ENCODE measurements around the gene HNRNPR. TPM values are rescaled to one million over a fixed set of nuclear protein-coding genes. Genes with fewer than 3 reads are reported as not detected.
"Not testable (repeated sequence)": the region's sequence is repeated elsewhere in the genome, so short reads cannot be mapped to it uniquely, and the experiment has no call there.

Gene HNRNPR
- total and polyA plus RNA-seq, 2 donors (not counting 1 experiment from before 2014, with no cell fraction given), result 59.1 to 141 TPM

DNA sequence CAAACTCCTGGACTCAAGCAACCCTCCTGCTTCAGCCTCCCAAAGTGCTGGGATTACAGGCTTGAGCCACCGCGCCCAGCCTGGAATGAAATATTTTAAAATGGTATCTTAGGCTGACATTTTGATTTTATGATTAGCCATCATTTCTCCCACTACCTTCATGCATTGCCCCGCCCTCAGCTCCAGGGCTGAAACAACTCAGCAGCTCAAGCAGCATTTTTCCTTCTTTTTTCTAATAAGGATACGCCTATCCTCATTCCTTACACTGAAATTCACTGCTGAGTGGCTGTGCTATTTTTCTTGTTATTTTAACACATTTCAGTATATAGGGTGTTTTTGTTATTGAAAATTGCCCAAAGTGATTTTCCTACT is 70.0 kb downstream of the HNRNPR start:
- TF ChIP-seq, protein P1, sequence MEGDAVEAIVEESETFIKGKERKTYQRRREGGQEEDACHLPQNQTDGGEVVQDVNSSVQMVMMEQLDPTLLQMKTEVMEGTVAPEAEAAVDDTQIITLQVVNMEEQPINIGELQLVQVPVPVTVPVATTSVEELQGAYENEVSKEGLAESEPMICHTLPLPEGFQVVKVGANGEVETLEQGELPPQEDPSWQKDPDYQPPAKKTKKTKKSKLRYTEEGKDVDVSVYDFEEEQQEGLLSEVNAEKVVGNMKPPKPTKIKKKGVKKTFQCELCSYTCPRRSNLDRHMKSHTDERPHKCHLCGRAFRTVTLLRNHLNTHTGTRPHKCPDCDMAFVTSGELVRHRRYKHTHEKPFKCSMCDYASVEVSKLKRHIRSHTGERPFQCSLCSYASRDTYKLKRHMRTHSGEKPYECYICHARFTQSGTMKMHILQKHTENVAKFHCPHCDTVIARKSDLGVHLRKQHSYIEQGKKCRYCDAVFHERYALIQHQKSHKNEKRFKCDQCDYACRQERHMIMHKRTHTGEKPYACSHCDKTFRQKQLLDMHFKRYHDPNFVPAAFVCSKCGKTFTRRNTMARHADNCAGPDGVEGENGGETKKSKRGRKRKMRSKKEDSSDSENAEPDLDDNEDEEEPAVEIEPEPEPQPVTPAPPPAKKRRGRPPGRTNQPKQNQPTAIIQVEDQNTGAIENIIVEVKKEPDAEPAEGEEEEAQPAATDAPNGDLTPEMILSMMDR (conservative IDR thresholded peaks at IDR 0.05 in 1 of 2, IDR thresholded peaks at IDR 0.05 in 1 of 2; ENCODE audit: low read depth in 1 of 2, low read length in 2 of 2), result no peak
- no peak for TF ChIP-seq EZH2 (IDR thresholded peaks at IDR 0.05; ENCODE audit: low read length, missing control alignments)
- H3K4me3 ChIP-seq (replicated peaks in 1 of 4; ENCODE audit: control extremely low read depth in 1 of 4, insufficient read depth in 1 of 4, low read depth in 3 of 4, low read length in 4 of 4), result no peak overlapping the region
- no peak overlapping the region for H3K9ac ChIP-seq (ENCODE audit: insufficient read depth, low read length)
- no peak overlapping the region for H3K4me2 ChIP-seq (ENCODE audit: extremely low read depth, insufficient read depth, low read length)
- H3K27ac ChIP-seq (ENCODE audit: insufficient read depth, low read length), result no peak overlapping the region
- H3K36me3 ChIP-seq (ENCODE audit: control insufficient read depth, insufficient read depth, low read length), result no peaks in the 10 kb centered on the region
- no peak for DNase-seq (ENCODE audit: low read depth in 2 of 2)
- no peak overlapping the region for H2AFZ ChIP-seq (ENCODE audit: low read length)
- H4K20me1 ChIP-seq (ENCODE audit: control insufficient read depth, extremely low read depth, insufficient read depth, low read length), result no peaks in the 10 kb centered on the region
- no peaks in the 10 kb centered on the region for H3K27me3 ChIP-seq (ENCODE audit: control insufficient read depth, insufficient read depth, low read length)
- no peaks in the 10 kb centered on the region for H3K9me3 ChIP-seq (ENCODE audit: control insufficient read depth, insufficient read depth, low read depth, low read length)
- H3K4me1 ChIP-seq (ENCODE audit: control insufficient read depth, extremely low read depth, insufficient read depth, low read length), result no peaks in the 10 kb centered on the region
- no peaks in the 10 kb centered on the region for H3K79me2 ChIP-seq (ENCODE audit: control insufficient read depth, insufficient read depth, low read length)

DNA sequence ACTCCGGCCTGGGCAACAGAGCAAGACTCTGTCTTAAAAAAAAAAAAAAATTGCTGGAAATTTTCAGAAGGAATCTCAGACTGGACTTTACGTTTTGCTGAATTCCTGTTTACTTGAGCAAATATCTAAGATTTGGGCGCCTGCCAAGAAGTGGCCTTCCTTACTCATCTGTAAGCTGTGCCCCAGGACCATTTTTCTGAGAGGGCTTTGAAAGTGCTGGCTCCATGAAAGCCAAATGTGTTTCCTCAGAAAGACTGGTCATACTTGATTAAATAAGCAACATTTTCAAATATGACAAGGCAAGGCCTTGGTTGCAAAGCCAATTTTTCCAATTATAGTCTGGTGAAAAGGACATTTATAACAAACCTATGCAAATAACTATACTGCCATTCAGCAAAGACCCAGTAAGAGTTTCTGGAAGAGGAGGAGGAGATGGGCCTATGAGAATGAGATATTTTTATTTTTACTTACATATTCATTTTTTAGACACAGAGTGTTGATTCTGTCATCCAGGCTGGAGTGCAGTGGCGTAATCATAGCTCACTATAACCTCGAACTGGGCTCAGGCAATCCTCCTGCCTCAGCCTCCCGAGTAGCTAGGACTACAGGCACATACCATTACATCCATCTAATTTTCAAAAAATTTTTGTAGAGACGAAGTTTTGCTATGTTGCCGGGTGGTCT is 70.5 kb downstream of the HNRNPR start:
- H3K4me1 ChIP-seq (ENCODE audit: control insufficient read depth, extremely low read depth, insufficient read depth, low read length), result no peaks in the 10 kb centered on the region
- TF ChIP-seq EZH2 (IDR thresholded peaks at IDR 0.05; ENCODE audit: low read length, missing control alignments), result no peak
- TF ChIP-seq, protein P1 (conservative IDR thresholded peaks at IDR 0.05 in 1 of 2, IDR thresholded peaks at IDR 0.05 in 1 of 2; ENCODE audit: low read depth in 1 of 2, low read length in 2 of 2), result no peak
- peak overlapping the region; percentile 5 for H3K4me2 ChIP-seq (ENCODE audit: extremely low read depth, insufficient read depth, low read length)
- no peak overlapping the region for H3K27ac ChIP-seq (ENCODE audit: insufficient read depth, low read length)
- H3K9me3 ChIP-seq (ENCODE audit: control insufficient read depth, insufficient read depth, low read depth, low read length), result no peaks in the 10 kb centered on the region
- H3K9ac ChIP-seq (ENCODE audit: insufficient read depth, low read length), result no peak overlapping the region
- H3K36me3 ChIP-seq (ENCODE audit: control insufficient read depth, insufficient read depth, low read length), result no peaks in the 10 kb centered on the region
- peak; percentile 84 to 88 for DNase-seq (ENCODE audit: low read depth in 2 of 2)
- H3K79me2 ChIP-seq (ENCODE audit: control insufficient read depth, insufficient read depth, low read length), result no peaks in the 10 kb centered on the region
- H3K27me3 ChIP-seq (ENCODE audit: control insufficient read depth, insufficient read depth, low read length), result no peaks in the 10 kb centered on the region
- no peak overlapping the region for H3K4me3 ChIP-seq (replicated peaks in 1 of 4; ENCODE audit: control extremely low read depth in 1 of 4, insufficient read depth in 1 of 4, low read depth in 3 of 4, low read length in 4 of 4)
- no peaks in the 10 kb centered on the region for H4K20me1 ChIP-seq (ENCODE audit: control insufficient read depth, extremely low read depth, insufficient read depth, low read length)
- no peak overlapping the region for H2AFZ ChIP-seq (ENCODE audit: low read length)

DNA sequence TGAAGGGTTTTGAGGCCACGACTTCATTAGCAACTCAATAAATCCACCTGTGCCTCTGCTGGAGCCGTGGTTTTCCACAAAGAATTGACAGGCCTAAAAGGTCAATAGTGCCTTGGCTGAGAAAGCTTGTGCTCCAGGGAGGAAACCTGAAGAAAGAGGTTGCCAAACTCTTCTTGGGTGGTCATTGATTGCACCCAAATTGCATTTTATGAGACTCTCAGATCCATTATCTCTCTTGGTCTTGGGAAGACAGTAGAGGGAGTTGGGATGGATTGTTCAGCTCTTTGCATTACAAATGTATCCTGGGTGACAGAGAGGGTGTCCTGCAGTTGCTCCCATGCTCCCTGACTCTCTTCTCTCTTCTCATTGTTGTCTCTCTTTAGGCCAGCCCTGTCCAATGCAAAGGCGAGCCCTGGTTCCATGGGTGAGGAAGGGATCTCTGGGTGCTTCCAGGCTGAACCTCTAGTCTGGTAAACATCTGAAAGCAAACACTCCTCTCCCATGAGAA is 80.7 kb downstream of the HNRNPR start:
- H3K9ac ChIP-seq (ENCODE audit: insufficient read depth, low read length), result no peak overlapping the region
- no peak overlapping the region for H3K27ac ChIP-seq (ENCODE audit: insufficient read depth, low read length)
- H3K27me3 ChIP-seq (ENCODE audit: control insufficient read depth, insufficient read depth, low read length), result no peaks in the 10 kb centered on the region
- no peak overlapping the region for H2AFZ ChIP-seq (ENCODE audit: low read length)
- no peaks in the 10 kb centered on the region for H3K9me3 ChIP-seq (ENCODE audit: control insufficient read depth, insufficient read depth, low read depth, low read length)
- no peaks in the 10 kb centered on the region for H3K4me1 ChIP-seq (ENCODE audit: control insufficient read depth, extremely low read depth, insufficient read depth, low read length)
- H4K20me1 ChIP-seq (ENCODE audit: control insufficient read depth, extremely low read depth, insufficient read depth, low read length), result no peaks in the 10 kb centered on the region
- H3K36me3 ChIP-seq (ENCODE audit: control insufficient read depth, insufficient read depth, low read length), result no peaks in the 10 kb centered on the region
- no peak overlapping the region for H3K4me2 ChIP-seq (ENCODE audit: extremely low read depth, insufficient read depth, low read length)
- H3K4me3 ChIP-seq (replicated peaks in 1 of 4; ENCODE audit: control extremely low read depth in 1 of 4, insufficient read depth in 1 of 4, low read depth in 3 of 4, low read length in 4 of 4), result no peak overlapping the region
- DNase-seq (ENCODE audit: low read depth in 2 of 2), result no peak
- no peaks in the 10 kb centered on the region for H3K79me2 ChIP-seq (ENCODE audit: control insufficient read depth, insufficient read depth, low read length)
- no peak for TF ChIP-seq EZH2 (IDR thresholded peaks at IDR 0.05; ENCODE audit: low read length, missing control alignments)
- TF ChIP-seq, protein P1 (conservative IDR thresholded peaks at IDR 0.05 in 1 of 2, IDR thresholded peaks at IDR 0.05 in 1 of 2; ENCODE audit: low read depth in 1 of 2, low read length in 2 of 2), result no peak

DNA sequence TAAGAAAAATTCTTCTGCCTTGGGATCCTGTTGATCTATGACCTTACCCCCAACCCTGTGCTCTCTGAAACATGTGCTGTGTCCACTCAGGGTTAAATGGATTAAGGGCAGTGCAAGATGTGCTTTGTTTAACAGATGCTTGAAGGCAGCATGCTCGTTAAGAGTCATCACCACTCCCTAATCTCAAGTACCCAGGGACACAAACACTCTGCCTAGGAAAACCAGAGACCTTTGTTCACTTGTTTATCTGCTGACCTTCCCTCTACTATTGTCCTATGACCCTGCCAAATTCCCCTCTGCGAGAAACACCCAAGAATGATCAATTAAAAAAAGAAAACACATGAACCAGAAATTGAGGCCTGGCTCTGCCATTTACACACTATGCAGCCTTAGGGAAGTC is 86.0 kb downstream of the HNRNPR start:
- H3K27me3 ChIP-seq (ENCODE audit: control insufficient read depth, insufficient read depth, low read length); H3K4me1 ChIP-seq (ENCODE audit: control insufficient read depth, extremely low read depth, insufficient read depth, low read length); H3K9me3 ChIP-seq (ENCODE audit: control insufficient read depth, insufficient read depth, low read depth, low read length); H3K9ac ChIP-seq (ENCODE audit: insufficient read depth, low read length); H3K4me2 ChIP-seq (ENCODE audit: extremely low read depth, insufficient read depth, low read length); H4K20me1 ChIP-seq (ENCODE audit: control insufficient read depth, extremely low read depth, insufficient read depth, low read length); H3K27ac ChIP-seq (ENCODE audit: insufficient read depth, low read length); H3K79me2 ChIP-seq (ENCODE audit: control insufficient read depth, insufficient read depth, low read length); H3K4me3 ChIP-seq (replicated peaks in 1 of 4; ENCODE audit: control extremely low read depth in 1 of 4, insufficient read depth in 1 of 4, low read depth in 3 of 4, low read length in 4 of 4); H3K36me3 ChIP-seq (ENCODE audit: control insufficient read depth, insufficient read depth, low read length); DNase-seq (ENCODE audit: low read depth in 2 of 2); H2AFZ ChIP-seq (ENCODE audit: low read length): not testable (repeated sequence)

DNA sequence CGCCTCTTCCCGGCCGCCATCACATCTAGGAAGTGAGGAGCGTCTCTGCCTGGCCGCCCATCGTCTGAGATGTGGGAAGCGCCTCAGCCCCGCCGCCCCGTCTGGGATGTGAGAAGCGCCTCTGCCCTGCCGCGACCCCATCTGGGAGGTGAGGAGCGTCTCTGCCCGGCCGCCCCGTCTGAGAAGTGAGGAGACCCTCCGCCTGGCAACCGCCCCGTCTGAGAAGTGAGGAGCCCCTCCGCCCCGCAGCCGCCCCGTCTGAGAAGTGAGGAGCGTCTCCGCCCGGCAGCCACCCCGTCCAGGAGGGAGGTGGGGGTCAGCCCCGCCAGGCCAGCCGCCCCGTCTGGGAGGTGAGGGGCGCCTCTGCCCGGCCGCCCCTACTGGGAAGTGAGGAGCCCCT is 86.7 kb downstream of the HNRNPR start:
- H3K27ac ChIP-seq (ENCODE audit: insufficient read depth, low read length); H3K27me3 ChIP-seq (ENCODE audit: control insufficient read depth, insufficient read depth, low read length); H3K4me3 ChIP-seq (replicated peaks in 1 of 4; ENCODE audit: control extremely low read depth in 1 of 4, insufficient read depth in 1 of 4, low read depth in 3 of 4, low read length in 4 of 4); H3K4me2 ChIP-seq (ENCODE audit: extremely low read depth, insufficient read depth, low read length); H4K20me1 ChIP-seq (ENCODE audit: control insufficient read depth, extremely low read depth, insufficient read depth, low read length); H3K36me3 ChIP-seq (ENCODE audit: control insufficient read depth, insufficient read depth, low read length); H3K9me3 ChIP-seq (ENCODE audit: control insufficient read depth, insufficient read depth, low read depth, low read length); H3K4me1 ChIP-seq (ENCODE audit: control insufficient read depth, extremely low read depth, insufficient read depth, low read length); H2AFZ ChIP-seq (ENCODE audit: low read length); DNase-seq (ENCODE audit: low read depth in 2 of 2); H3K9ac ChIP-seq (ENCODE audit: insufficient read depth, low read length); H3K79me2 ChIP-seq (ENCODE audit: control insufficient read depth, insufficient read depth, low read length): not testable (repeated sequence)

Data from fibroblast of lung (primary cell).